CD14-positive monocyte (primary cell): Measurements from ENCODE around the gene LGALS1. TPM values are rescaled to one million over a fixed set of nuclear protein-coding genes. Genes with fewer than 3 reads are reported as not detected.

Source experiments
- DNase-seq, 3 donors: peaks; one replicate each; pipeline ENCODE4 v3.0.0-alpha.2; 2011 to 2022
- H2AFZ ChIP-seq: 2 replicates; pipeline ENCODE4 v1.6.0; 2012; ENCODE audit warnings: mild to moderate bottlenecking, low read depth, low read length, inconsistent platforms; ENCODE audit not compliant: insufficient read depth, poor library complexity, severe bottlenecking
- H3K27ac ChIP-seq, 2 donors: 1 replicate in 1 of 2; 2 replicates in 1 of 2; pipeline ENCODE4 v1.5.1; 2012 to 2013; ENCODE audit warnings: low read length in 2 of 2, control low read depth in 1 of 2, inconsistent platforms in 1 of 2, low read depth in 1 of 2, mild to moderate bottlenecking in 1 of 2
- H3K27me3 ChIP-seq, 2 donors: one replicate each; pipeline versions ENCODE4 v1.6.0 to v1.6.1; 2011 to 2013; ENCODE audit warnings: low read length in 2 of 2; ENCODE audit not compliant: control insufficient read depth in 2 of 2, insufficient read depth in 2 of 2
- H3K36me3 ChIP-seq, 2 donors: replicated peaks in 1 of 2; 1 replicate in 1 of 2; 2 replicates in 1 of 2; pipeline versions ENCODE4 v1.5.1 to v1.6.1; 2012 to 2013; ENCODE audit warnings: low read length in 2 of 2, control low read depth in 1 of 2, inconsistent platforms in 1 of 2, mild to moderate bottlenecking in 1 of 2; ENCODE audit not compliant: insufficient read depth in 2 of 2, control insufficient read depth in 1 of 2
- H3K4me1 ChIP-seq, 2 donors: 1 replicate in 1 of 2; 2 replicates in 1 of 2; pipeline versions ENCODE4 v1.5.1 to v1.6.1; 2012 to 2013; ENCODE audit warnings: low read length in 2 of 2, control low read depth in 1 of 2, inconsistent platforms in 1 of 2, mild to moderate bottlenecking in 1 of 2, moderate library complexity in 1 of 2; ENCODE audit not compliant: insufficient read depth in 2 of 2, control insufficient read depth in 1 of 2
- H3K4me2 ChIP-seq: replicated peaks from 2 replicates; pipeline ENCODE3; 2012; ENCODE audit warnings: low read length, moderate library complexity, mild to moderate bottlenecking; ENCODE audit not compliant: poor library complexity, severe bottlenecking; ENCODE audit errors: extremely low read depth
- H3K4me3 ChIP-seq, 3 experiments: fragments of 200-600 bp in 1 of 3; sonication (generic) in 1 of 3; replicated peaks in 1 of 3; 1 replicate in 2 of 3; 2 replicates in 1 of 3; pipeline ENCODE4 v1.5.1; 2011 to 2013; ENCODE audit warnings: low read length in 3 of 3, mild to moderate bottlenecking in 3 of 3, control low read depth in 2 of 3, low read depth in 2 of 3, inconsistent platforms in 1 of 3, moderate library complexity in 1 of 3
- H3K79me2 ChIP-seq: 2 replicates; pipeline ENCODE4 v1.6.0; 2012; ENCODE audit warnings: mild to moderate bottlenecking, control low read depth, inconsistent platforms, low read length, moderate library complexity; ENCODE audit not compliant: insufficient read depth
- H3K9ac ChIP-seq: 2 replicates; pipeline ENCODE4 v1.6.0; 2017; ENCODE audit warnings: low read length, mild to moderate bottlenecking; ENCODE audit not compliant: insufficient read depth, poor library complexity, severe bottlenecking
- H3K9me3 ChIP-seq, 2 donors: replicated peaks in 1 of 2; 1 replicate in 1 of 2; 2 replicates in 1 of 2; pipeline versions ENCODE4 v1.5.1 to v1.6.1; 2012 to 2013; ENCODE audit warnings: low read length in 2 of 2, control low read depth in 1 of 2; ENCODE audit not compliant: control insufficient read depth in 1 of 2, insufficient read depth in 1 of 2
- H4K20me1 ChIP-seq: 2 replicates; pipeline ENCODE4 v1.6.0; 2012; ENCODE audit warnings: mild to moderate bottlenecking, low read length, control low read depth, moderate library complexity; ENCODE audit not compliant: insufficient read depth
- H3K27ac Mint-ChIP-seq, 7 donors: one replicate each; pipeline ENCODE4 v1.8.0; 2020; ENCODE audit warnings: mild to moderate bottlenecking in 7 of 7, mixed read lengths in 7 of 7, moderate library complexity in 6 of 7, inconsistent platforms in 2 of 7
- H3K27me3 Mint-ChIP-seq, 3 donors: one replicate each; pipeline ENCODE4 v1.8.0; 2021 to 2022; ENCODE audit warnings: low read depth in 3 of 3, mild to moderate bottlenecking in 3 of 3, mixed read lengths in 3 of 3, moderate library complexity in 3 of 3, inconsistent platforms in 1 of 3
- H3K36me3 Mint-ChIP-seq, 2 donors: one replicate each; pipeline ENCODE4 v1.8.0; 2020; ENCODE audit warnings: mixed read lengths in 2 of 2, inconsistent platforms in 1 of 2, mild to moderate bottlenecking in 1 of 2
- H3K4me1 Mint-ChIP-seq: one replicate; pipeline ENCODE4 v1.8.0; 2020; ENCODE audit warnings: mild to moderate bottlenecking, mixed read lengths
- H3K4me3 Mint-ChIP-seq, 2 donors: one replicate each; pipeline ENCODE4 v1.8.0; 2020; ENCODE audit warnings: mild to moderate bottlenecking in 2 of 2, mixed read lengths in 2 of 2, moderate library complexity in 1 of 2
- H3K9me3 Mint-ChIP-seq, 7 donors: one replicate each; pipeline ENCODE4 v1.8.0; 2020 to 2022; ENCODE audit warnings: mixed read lengths in 7 of 7, mild to moderate bottlenecking in 6 of 7, moderate library complexity in 6 of 7, inconsistent platforms in 2 of 7
- WGBS: methylation state at CpG from one replicate; pipeline ENCODE4 v1.1.5; 2013; ENCODE audit warnings: missing lambda C conversion rate; ENCODE audit not compliant: insufficient coverage; 5-methylcytosine and 5-hydroxymethylcytosine counted together
- intact Hi-C, 2 donors: fragments of 100-400 bp; cut with micrococcal nuclease; formaldehyde crosslinking; loops; one replicate each; pipeline versions ENCODE4 v1.15.0 to v1.15.1; 2023
- polyA plus RNA-seq, 3 donors: library from polyadenylated mRNA; depleted of rRNA in 1 of 3; unstranded in 2 of 3; stranded (reverse) in 1 of 3; fragments of 300-500 nt in 2 of 3; fragments of >200 nt in 1 of 3; fragmentation: Illumina TruSeq in 2 of 3; gene quantifications; 1 replicate in 2 of 3; 2 replicates in 1 of 3; pipeline ENCODE4 v1.2.3, GENCODE V29; 2012 to 2021
- TF ChIP-seq, protein P1 (sequence below): fragments of 200-600 bp; IDR thresholded peaks from one replicate; pipeline ENCODE4 v1.8.0; 2022; ENCODE audit warnings: antibody characterized with exemption, mild to moderate bottlenecking

The LGALS1 gene
- polyA plus RNA-seq, 3 donors, result 1,719 to 2,320 (median 1,844) TPM

DNA sequence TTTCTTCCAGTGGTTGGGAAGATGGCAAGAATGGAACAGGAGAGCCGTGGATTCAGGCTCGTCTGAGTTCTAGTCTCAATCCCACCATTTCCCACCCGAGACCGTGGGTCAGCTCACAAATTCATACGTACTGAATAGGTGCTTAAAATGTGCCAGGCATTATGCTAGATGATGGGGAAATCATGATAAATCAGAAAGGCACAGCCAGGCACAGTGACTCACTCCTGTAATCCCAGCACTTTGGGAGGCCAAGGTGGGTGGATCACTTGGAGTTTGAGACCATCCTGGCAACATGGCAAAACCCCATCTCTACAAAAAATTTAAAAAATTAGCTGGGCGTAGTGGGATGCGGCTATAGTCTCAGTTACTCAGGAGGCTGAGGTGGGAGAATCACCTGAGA lies 28.5 kb downstream of the LGALS1 start:
- TF ChIP-seq, protein P1, sequence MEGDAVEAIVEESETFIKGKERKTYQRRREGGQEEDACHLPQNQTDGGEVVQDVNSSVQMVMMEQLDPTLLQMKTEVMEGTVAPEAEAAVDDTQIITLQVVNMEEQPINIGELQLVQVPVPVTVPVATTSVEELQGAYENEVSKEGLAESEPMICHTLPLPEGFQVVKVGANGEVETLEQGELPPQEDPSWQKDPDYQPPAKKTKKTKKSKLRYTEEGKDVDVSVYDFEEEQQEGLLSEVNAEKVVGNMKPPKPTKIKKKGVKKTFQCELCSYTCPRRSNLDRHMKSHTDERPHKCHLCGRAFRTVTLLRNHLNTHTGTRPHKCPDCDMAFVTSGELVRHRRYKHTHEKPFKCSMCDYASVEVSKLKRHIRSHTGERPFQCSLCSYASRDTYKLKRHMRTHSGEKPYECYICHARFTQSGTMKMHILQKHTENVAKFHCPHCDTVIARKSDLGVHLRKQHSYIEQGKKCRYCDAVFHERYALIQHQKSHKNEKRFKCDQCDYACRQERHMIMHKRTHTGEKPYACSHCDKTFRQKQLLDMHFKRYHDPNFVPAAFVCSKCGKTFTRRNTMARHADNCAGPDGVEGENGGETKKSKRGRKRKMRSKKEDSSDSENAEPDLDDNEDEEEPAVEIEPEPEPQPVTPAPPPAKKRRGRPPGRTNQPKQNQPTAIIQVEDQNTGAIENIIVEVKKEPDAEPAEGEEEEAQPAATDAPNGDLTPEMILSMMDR, result no peak
- Mint-ChIP-seq H3K36me3 (peaks cover 26 to 60% of the 10 kb centered on the region in 2 donors), H3K4me1 (peaks cover 40% of the 10 kb centered on the region), H3K4me3 (no peak overlapping the region), H3K27ac (peak overlapping the region in 2 of 7 donors; percentile 64 to 68), H3K9me3 (peaks cover 0 to 2% (median 0%) of the 10 kb centered on the region in 7 donors), H3K27me3 (peaks cover 1 to 3% (median 2%) of the 10 kb centered on the region in 3 donors)
- no peaks in the 10 kb centered on the region for H3K79me2 ChIP-seq
- no peak overlapping the region for H3K27ac ChIP-seq
- no CpG with 5 or more reads among the region's 7 CpGs for WGBS
- H3K4me2 ChIP-seq, result no peak overlapping the region
- no peaks in the 10 kb centered on the region for H3K27me3 ChIP-seq
- H4K20me1 ChIP-seq, result no peaks in the 10 kb centered on the region
- H3K4me1 ChIP-seq, result peaks cover 38 to 42% of the 10 kb centered on the region in 2 donors
- H3K9ac ChIP-seq, result no peak overlapping the region
- H3K4me3 ChIP-seq, result no peak overlapping the region
- H2AFZ ChIP-seq, result no peak overlapping the region
- no peaks in the 10 kb centered on the region for H3K9me3 ChIP-seq
- H3K36me3 ChIP-seq, result no peaks in the 10 kb centered on the region
- no peak for DNase-seq
- intact Hi-C loops, result no loop called here

DNA sequence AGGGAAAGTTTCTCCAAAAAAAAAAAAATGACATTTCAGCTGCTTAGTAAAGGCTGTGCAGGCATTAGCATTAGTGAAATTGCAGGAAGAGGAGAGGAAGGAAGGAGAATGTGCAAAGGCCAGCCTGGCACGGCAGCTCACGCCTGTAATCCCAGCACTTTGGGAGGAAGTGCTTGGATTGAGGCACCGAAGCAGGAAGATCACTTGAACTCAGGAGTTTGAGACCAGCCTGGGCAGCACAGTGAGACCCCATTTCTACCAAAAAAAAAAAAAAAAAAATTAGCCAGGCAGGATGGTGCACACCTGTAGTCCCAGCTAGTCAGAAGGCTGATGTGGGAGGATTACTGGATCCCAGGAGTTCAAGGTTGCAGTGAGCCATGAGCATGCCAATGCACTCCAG lies 29.2 kb downstream of the LGALS1 start:
- TF ChIP-seq, protein P1, result no peak
- Histone ChIP-seq H3K27me3 (no peaks in the 10 kb centered on the region), H3K27ac (no peak overlapping the region), H2AFZ (no peak overlapping the region), H3K36me3 (no peaks in the 10 kb centered on the region), H3K4me2 (no peak overlapping the region), H3K79me2 (no peaks in the 10 kb centered on the region), H3K4me1 (peaks cover 42 to 47% of the 10 kb centered on the region in 2 donors), H3K9me3 (no peaks in the 10 kb centered on the region), H4K20me1 (no peaks in the 10 kb centered on the region), H3K9ac (no peak overlapping the region), H3K4me3 (no peak overlapping the region)
- Mint-ChIP-seq H3K9me3 (peaks cover 0 to 2% (median 0%) of the 10 kb centered on the region in 7 donors), H3K27ac (no peak overlapping the region), H3K36me3 (peaks cover 24 to 57% of the 10 kb centered on the region in 2 donors), H3K27me3 (peaks cover 1 to 3% (median 2%) of the 10 kb centered on the region in 3 donors), H3K4me3 (no peak overlapping the region), H3K4me1 (peaks cover 42% of the 10 kb centered on the region)
- 0% methylated on average over 2 of the region's 3 CpGs for WGBS
- no peak for DNase-seq
- intact Hi-C loops, result no loop called here
